Iris pigment epithelial cell (primary cell): ENCODE results near the gene ST14.
"Not testable (repeated sequence)": the region's sequence is repeated elsewhere in the genome, so short reads cannot be mapped to it uniquely, and the experiment has no call there.

Experiments used
- DNase-seq: peaks from one replicate; pipeline ENCODE4 v3.0.0-alpha.2; 2011; ENCODE audit warnings: low read depth

Gene ST14

GRCh38 chr11:130188585-130189347 is 29.2 kb downstream of the ST14 start:
- no peak for DNase-seq

DNA sequence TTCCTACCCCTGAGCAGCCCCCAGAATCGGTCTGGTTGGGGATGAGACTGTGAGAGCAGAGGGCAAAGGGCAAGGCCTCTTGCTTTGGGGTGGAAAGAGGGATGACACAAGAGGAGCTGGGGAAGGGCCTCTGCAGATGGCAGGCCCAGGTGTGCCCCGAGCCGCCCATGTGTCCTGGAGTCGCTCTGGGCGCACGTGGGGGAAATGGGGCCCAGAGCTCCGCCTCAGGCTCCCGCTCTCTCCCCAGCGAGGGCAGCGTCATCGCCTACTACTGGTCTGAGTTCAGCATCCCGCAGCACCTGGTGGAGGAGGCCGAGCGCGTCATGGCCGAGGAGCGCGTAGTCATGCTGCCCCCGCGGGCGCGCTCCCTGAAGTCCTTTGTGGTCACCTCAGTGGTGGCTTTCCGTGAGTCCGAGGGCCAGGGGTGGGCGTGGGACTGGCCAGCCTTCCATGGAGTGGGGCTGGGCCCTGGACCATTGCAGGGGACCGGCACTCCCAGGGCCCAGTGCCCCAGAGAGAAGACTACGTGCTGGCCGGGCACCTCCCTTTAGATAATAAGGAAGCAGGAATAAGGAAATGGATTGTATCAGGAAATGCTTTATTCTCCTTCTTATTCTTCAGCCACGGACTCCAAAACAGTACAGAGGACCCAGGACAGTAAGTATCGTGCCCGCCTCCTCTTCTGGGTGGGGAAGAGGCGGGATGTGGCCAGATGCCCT is 30.1 kb downstream of the ST14 start:
- no peak for DNase-seq

GRCh38 chr11:130190371-130190881 is 30.8 kb downstream of the ST14 start:
- DNase-seq: no peak

DNA sequence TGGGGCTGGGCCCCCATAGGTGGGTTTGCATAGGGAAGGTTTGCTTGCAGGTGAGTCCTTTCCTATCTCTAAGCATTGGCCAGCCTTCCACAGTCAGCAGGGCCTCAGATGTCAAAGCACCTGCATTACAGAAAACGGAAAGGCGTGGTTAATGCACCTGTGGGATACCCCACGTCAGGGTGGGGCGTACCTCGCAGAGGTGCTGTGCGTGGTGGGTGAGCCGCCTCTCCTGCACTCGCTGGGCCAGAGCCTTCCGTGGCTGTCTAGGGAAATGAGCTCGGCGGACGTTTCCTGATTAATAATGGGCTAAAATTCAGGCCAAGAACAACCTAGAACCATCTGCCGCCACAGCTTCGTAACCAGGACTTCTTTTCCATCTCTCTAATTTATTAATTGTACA is 32.3 kb downstream of the ST14 start:
- DNase-seq: no peak

DNA sequence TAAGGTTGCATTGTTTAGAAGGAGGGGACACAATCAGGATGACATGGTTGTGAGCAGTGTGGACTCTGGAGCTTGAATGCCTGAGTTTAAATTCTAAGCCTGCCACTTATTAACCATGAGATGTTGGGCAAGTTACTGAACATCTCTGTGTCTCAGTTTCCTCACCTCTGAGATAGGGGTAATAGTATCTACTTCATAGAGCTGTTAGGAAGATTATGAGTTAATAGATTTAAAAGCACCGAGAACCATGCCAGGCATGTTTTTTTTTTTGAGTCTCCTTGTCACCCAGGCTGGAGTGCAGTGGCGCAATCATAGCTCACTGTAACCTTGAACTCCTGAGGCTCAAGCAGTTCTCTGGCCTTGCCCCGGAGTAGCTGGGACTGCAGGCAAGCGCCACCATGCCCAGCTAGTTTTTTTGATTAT is 33.3 kb downstream of the ST14 start:
- no peak for DNase-seq

DNA sequence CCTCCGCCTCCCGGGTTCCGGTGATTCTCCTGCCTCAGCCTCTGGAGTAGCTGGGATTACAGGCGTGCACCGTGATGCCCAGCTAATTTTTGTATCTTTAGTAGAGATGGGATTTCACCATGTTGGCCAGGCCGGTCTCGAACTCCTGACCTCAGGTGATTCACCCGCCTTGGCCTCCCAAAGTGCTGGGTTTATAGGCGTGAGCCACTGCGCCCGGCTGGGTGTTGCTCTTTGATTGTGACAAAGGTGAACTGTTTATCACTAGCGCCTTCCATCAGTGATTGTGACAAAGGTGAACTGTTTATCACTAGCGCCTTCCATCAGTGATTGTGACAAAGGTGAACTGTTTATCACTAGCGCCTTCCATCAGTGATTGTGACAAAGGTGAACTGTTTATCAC is 34.0 kb downstream of the ST14 start:
- not testable (repeated sequence) for DNase-seq

DNA sequence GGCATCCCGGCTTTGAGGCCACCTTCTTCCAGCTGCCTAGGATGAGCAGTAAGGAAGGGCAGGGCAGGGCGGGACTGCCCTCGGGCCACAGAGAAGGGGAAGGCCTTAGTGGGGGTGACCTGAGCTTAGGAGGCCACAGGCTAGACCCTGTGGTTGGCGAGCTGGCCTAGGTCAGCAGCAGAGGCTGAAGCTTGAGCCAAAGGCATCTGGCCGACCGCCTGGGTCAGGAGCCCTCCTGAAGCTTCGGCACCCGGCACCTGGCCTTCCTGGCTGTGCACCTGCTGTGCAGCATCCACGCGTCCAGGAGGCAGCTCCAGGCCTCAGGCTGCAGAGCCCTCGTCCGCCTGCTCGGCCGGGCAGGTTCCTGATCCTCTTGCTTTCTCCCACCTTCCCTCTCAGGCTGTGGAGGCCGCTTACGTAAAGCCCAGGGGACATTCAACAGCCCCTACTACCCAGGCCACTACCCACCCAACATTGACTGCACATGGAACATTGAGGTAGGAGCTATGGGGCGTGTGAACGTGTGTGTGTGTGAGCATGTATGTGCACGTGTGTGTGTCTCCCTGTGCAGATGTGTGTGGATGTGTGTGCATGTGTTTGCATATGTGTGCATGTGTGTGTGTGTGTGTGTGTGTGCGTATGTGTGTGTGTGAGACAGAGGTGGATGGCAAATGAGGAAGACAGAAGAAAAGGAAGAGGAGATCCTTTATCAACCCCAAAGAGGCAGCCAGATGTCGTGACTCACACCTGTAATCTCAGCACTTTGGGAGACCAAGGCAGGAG is 34.9 kb downstream of the ST14 start:
- DNase-seq: no peak

DNA sequence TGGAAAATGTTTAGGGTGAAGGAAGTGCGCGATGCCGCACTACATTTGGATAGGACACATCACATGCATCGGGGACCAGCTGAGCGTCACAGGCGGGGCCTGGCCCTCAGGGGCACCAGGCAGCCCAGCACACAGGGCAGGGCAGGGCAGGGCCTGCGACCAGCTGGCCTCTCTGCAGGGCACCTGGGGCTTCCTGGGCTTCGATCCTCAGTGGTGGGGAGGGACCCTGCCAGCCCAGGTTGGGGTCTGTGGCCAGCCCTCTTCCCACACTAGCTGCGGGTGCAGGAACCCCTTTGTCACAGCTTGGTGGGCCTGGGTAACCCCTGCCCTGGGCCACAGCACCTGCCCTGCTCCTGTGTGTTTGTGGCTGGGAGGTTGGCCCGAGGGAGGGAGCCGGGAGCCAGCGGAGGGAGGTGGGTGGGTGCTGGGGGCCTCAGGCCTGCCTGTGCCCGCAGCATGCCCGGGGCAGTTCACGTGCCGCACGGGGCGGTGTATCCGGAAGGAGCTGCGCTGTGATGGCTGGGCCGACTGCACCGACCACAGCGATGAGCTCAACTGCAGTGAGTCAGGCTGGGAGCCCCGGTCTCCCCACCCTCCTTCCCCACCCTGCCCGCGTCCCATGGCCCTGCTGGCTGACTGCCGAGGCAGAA is 37.9 kb downstream of the ST14 start:
- DNase-seq: no peak

GRCh38 chr11:130198292-130198691 is 38.7 kb downstream of the ST14 start:
- DNase-seq: no peak

GRCh38 chr11:130198964-130199363 is 39.4 kb downstream of the ST14 start:
- no peak for DNase-seq

DNA sequence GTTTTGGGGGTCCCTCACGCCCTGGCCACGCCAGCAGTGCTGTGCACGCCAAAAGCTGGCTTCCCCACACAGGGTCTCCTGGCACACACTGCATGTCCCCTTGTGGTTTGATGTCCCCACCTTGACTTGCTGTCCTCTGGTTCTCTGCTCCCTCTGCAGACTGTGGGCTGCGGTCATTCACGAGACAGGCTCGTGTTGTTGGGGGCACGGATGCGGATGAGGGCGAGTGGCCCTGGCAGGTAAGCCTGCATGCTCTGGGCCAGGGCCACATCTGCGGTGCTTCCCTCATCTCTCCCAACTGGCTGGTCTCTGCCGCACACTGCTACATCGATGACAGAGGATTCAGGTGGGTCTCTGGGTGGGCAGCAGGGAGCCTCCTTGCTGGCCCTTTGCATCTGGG is 40.2 kb downstream of the ST14 start:
- no peak for DNase-seq

- no peak for DNase-seq
Observed at GRCh38 chr11:130201026-130201425, 41.4 kb downstream of the ST14 start.

GRCh38 chr11:130202009-130202817 is 42.6 kb downstream of the ST14 start:
- DNase-seq: no peak

- DNase-seq: no peak
Observed at GRCh38 chr11:130202818-130203689, 43.5 kb downstream of the ST14 start.

DNA sequence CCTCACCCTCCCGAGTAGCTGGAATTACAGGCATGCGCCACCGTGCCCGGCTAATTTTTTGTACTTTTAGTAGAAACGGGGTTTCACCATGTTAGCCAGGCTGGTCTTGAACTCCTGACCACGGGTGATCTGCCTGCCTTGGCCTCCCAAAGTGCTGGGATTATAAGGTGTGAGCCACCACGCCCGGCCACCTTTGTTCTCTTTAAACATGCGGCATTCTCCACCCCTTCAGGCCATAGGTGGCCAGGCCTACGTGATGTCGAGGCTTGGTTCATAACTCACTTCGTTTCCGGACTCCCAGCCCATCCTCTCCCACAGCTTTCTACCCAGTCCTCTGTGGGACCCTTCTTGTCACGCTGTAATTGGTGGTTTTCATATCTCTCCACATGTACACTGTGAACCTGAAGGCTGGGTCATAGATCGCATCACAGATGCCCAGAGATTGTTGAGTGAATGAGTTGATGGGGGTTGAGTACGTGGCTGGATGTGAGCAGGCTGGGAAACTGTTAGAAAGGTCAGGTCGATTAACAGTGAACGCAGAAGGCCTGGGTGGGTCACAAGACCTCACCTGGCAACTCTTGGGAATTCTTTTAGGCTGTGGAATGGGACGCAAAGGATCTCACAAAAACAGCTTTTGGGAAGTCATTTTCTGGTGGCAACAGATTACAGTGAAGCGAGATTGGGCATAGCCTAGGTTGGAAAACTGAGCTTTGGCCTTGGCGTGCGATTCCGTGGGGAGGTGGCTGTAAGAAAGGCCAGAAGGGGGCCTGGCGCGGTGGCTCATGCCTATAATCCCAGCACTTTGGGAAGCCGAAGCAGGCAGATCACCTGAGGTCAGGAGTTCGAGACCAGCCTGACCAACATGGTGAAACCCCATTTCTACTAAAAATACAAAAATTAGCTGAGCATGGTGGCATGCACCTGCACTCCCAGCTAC is 44.5 kb downstream of the ST14 start:
- DNase-seq: no peak

DNA sequence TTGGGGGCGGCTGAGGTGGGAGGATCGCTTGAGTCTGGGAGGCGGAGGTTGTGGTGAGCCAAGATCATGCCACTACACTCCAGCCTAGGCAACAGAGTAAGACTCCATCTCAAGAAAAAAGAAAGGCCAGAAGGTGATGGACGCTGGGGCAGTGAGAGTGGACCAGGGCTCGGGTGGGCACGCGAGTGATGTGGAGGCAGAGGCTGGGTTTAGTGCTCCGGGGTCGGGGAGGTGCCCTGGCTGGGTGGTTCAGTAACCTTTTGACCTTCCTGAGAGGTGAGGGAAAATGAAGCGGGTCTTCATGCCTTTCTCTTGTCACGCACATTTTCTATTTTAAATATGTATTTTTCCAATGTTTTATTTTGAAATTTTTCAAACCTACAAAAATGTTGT is 45.1 kb downstream of the ST14 start:
- no peak for DNase-seq

GRCh38 chr11:130206141-130206540 is 46.6 kb downstream of the ST14 start:
- DNase-seq: no peak

DNA sequence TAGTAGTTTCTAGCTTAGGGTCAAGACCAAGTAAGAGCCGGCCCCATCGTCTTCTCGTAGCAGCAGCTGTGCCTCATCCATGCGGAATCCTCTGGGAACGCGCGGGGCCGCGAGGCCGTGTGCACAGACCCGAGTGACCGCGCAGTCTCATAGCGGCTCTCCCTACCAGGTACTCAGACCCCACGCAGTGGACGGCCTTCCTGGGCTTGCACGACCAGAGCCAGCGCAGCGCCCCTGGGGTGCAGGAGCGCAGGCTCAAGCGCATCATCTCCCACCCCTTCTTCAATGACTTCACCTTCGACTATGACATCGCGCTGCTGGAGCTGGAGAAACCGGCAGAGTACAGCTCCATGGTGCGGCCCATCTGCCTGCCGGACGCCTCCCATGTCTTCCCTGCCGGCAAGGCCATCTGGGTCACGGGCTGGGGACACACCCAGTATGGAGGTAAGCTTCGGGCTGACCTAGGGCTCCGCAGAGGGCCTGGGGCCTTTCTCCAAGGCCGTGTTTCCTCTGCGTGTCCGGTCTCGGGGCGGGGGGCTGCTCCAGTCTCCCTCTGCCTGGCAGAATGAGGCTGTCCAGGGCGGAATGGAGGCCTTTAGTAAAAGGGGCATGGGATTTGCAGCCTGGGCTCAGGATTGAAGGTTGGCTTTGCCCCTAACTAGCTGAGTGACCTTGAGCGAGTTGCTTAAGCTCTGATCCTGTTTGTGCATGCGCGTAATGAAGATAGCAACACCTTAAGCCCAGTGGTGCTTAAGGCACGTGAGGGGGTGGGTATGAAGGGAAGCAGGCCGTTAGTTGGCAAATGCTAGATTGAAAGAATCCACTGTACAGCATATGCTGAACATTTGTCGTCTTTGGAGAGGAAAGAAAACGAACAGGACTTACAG is 48.9 kb downstream of the ST14 start:
- no peak for DNase-seq
